Fibroblast of skin of left quadriceps (primary cell): ENCODE measurements around the gene TDRD7.
"Not testable (repeated sequence)": the region's sequence is repeated elsewhere in the genome, so short reads cannot be mapped to it uniquely, and the experiment has no call there.

Experiments used
- DNase-seq, 2 experiments: peaks; one replicate each; pipeline ENCODE4 v3.0.0-alpha.2; 2013; ENCODE audit warnings: low read depth in 2 of 2

The TDRD7 gene

GRCh38 chr9:97427885-97428284 lies 16.0 kb downstream of the TDRD7 start:
- no peak for DNase-seq

- DNase-seq: no peak
These were observed 18.6 kb downstream of the TDRD7 start for GRCh38 chr9:97430316-97431043.

GRCh38 chr9:97431044-97431441 lies 19.1 kb downstream of the TDRD7 start:
- DNase-seq: no peak

- no peak for DNase-seq
These were observed 19.8 kb downstream of the TDRD7 start for GRCh38 chr9:97431549-97432143.

- no peak for DNase-seq
These were observed 25.2 kb downstream of the TDRD7 start for GRCh38 chr9:97437051-97437600.

GRCh38 chr9:97438257-97438656 lies 26.4 kb downstream of the TDRD7 start:
- DNase-seq: no peak

- no peak for DNase-seq
These were observed 26.8 kb downstream of the TDRD7 start for GRCh38 chr9:97438666-97439065.

GRCh38 chr9:97440160-97440559 lies 28.3 kb downstream of the TDRD7 start:
- DNase-seq: no peak

GRCh38 chr9:97441729-97442128 lies 29.8 kb downstream of the TDRD7 start:
- no peak for DNase-seq

GRCh38 chr9:97445119-97445701 lies 33.3 kb downstream of the TDRD7 start:
- DNase-seq: no peak

- DNase-seq: no peak
These were observed 35.1 kb downstream of the TDRD7 start for GRCh38 chr9:97447001-97447400.

- not testable (repeated sequence) for DNase-seq
These were observed 41.7 kb downstream of the TDRD7 start for GRCh38 chr9:97453573-97453972.

GRCh38 chr9:97456841-97457240 lies 44.9 kb downstream of the TDRD7 start:
- not testable (repeated sequence) for DNase-seq

- no peak for DNase-seq
These were observed 47.4 kb downstream of the TDRD7 start for GRCh38 chr9:97459326-97459725.

- no peak for DNase-seq
These were observed 50.3 kb downstream of the TDRD7 start for GRCh38 chr9:97462159-97462558.

GRCh38 chr9:97462914-97463313 lies 51.0 kb downstream of the TDRD7 start:
- no peak for DNase-seq

- peak; percentile 12 to 15 for DNase-seq
These were observed 57.0 kb downstream of the TDRD7 start for GRCh38 chr9:97468658-97469448.

- DNase-seq: no peak
These were observed 58.2 kb downstream of the TDRD7 start for GRCh38 chr9:97470076-97470475.

- no peak for DNase-seq
These were observed 61.8 kb downstream of the TDRD7 start for GRCh38 chr9:97473717-97474116.

GRCh38 chr9:97474372-97474925 lies 62.6 kb downstream of the TDRD7 start:
- no peak for DNase-seq

- peak; percentile 21 to 23 for DNase-seq
These were observed 63.2 kb downstream of the TDRD7 start for GRCh38 chr9:97475059-97475458.
